Ammon's horn (tissue), 1 donor: ENCODE results near the gene MAN2A1.

Experiments
- DNase-seq: peaks from one replicate; pipeline ENCODE4 v3.0.0-alpha.2; 2016; ENCODE audit warnings: low spot score

The MAN2A1 gene

DNA sequence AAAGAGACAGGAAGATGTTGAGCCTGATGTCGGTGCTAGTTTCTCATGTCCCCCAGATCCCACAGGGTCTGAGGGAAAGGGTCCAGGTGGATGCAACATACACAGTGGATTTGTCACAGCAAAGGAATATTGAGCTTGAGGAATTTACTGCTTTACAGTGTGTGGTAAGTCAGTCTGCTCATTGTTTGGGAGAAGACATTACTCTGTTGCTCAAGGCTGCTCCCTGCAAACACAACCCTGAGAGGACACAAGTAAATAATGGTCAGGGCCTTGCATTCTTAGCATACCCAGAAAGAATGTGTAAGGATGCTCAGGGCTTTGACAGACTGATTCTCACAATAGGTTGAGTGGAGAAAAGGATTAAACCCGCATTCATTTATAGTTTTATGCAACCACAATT is 7.3 kb upstream of the MAN2A1 start:
- DNase-seq, result no peak

DNA sequence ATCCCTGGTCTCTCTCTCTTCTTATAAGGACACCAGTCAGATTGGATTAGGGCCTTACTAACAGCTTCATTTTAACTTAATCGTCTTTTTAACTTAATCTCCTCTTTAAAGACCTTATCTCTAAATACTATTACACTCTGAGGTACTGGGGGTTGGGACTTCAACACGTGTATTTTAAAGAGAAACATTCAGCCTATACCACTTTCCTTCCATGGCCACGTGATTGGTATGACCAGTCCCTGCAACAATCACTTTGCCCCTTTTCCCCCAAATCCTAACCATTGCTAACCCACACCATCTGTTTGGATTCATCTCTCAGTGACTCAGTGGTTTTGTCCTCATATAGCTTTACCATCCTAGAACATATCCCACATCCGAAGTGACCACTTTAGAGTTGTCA is 3.8 kb upstream of the MAN2A1 start:
- DNase-seq, result no peak

DNA sequence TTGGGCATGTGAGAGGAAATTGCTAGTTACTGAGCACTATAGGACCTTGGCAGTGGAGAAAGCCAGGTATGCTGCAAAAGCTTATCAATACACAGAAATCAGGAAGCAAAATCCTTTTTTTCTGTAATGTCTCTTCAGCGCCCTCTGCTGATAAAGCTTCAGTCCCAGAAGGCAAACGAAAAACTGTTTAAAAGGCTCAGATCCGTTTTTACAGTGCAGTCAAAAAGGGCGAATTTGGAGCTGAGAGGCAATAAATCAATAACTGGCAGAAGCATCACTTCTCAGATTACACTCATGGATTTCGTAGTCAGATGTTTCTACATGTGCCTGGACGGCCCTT is 1.1 kb upstream of the MAN2A1 start:
- peak; percentile 53 for DNase-seq

DNA sequence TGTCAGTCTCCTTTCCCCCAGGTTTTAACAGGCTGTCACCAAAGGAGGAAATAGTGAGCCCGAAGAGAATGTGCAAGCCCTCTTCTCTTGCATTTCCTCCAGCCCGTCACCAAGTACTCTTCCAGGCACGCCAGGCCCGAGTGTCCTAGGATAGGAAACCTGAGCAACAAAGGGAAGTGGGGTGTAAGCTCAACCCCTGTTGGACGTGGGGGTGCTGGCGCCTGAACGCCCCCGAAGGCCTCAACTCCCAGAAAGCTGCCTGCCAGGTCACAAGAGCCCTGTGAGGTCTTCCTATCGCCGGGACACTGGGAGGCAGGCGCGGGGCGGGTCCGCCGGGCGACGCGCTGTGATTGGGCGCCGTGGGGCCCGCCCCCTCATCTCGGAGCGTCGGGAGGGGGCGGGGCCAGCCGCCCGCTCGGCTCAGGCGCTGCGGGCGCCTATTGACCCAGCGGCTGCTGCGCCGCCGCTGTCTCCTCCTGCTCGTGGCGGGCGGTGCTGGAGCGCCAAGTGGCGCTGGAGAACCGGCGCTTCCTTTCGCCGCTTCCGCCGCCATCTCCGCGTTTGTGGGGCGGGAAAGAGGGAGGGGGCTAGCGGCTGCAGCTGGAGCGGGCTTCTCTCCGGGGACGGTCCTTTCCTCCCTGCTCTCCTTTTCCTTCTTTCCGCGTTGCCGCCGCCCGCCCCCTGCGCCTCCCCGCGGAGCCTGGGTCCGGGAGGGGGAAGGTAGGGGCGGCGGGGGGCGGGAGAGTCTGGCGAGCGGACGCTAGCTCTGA is 572 bp upstream of the MAN2A1 start:
- peak; percentile 95 for DNase-seq

DNA sequence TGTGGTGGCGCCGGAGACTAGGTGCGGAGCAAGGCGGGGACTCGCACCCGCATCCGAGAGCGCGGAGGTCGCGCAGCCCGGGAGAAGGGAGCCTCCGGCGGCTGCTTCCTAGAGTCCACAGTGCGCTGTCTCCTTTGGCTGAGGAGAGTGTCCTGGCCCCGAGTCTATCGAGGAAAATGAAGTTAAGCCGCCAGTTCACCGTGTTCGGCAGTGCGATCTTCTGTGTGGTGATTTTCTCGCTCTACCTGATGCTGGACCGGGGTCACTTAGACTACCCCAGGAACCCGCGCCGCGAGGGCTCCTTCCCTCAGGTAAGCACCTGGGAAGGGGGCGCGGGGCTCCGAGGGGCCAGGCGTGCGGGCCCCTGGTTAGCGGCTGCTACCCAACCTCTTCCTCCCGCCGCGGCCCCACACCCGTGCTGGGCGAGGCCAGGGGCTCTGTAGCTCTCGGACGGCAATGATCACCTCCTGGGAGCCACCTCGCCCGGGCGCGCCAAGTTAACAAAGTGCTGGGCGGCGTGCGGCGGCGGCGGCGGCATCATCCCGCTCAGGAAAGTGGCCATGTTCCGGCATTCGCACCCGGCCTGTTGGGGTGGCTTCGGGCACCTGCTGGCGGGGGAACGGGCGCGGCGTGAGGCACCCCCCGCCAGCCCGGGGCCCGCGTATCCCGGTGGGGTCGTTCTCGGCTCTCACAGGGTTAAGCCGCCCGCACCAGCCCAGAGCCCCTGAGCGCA is 681 bp downstream of the MAN2A1 start:
- no peak for DNase-seq

DNA sequence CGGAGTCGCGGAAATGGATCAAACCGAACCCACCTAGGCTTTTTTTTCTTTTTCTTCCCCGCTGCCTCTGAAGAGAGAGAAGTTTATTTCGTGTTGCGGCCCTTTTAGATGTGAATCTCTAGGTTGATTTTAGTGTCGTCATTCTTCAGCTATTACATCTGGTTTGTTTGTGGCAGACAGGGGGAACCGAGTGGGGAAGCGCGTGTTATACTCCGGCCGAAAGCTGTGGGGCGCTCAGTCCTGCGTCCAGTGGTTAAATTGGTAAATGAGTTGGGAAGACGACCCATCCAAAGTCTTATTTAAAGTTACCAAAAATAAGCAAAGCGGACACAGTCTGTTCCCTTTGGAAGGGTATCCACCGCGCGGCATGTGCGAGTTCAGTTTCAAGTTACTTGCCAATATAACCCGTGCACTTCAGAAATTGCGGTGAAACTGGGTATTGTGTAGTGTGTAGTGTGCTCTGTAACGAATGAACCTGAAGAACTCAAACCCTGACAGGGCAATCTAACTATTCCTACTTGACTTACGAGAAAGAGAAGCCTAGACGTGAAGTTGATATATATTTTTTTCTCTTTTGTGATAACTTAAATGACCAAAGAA is 1.3 kb downstream of the MAN2A1 start:
- peak; percentile 94 for DNase-seq

DNA sequence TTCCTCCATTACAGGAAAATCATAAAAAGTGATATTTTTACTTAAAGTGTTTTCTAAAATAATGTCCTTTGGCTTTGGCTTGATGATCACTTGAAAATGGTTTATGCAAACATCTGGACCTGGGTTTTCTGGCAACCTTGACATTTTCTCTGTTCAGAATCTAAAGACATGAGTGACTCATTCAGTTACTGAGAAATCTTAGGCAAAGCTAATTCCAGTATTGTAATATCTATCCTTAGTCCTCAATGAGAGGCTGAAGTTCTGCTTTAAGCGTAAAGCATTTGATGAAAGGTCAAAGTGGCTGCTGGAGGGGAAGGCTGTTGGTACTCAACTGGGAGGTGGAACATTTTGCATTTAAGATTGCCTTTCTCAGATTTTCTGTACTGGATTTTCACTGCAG is 2.3 kb downstream of the MAN2A1 start:
- DNase-seq, result no peak

DNA sequence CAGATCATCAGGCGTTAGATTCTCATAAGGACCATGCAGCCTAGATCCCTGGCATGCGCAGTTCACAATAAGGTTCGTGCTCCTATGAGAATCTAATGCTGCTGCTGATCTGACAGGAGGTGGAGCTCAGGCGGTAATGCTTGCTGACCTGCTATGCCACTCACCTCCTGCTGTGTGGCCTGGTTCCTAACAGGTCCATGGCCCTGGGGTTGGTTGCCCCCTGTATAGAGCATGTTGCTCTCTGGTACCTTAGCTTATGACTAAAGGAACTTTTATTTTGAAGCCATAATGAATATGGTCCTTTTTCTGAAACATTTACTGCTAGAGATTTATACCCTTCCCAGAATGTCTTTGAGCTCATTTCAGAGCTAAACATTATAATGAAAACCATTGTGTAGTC is 3.1 kb downstream of the MAN2A1 start:
- DNase-seq, result no peak

DNA sequence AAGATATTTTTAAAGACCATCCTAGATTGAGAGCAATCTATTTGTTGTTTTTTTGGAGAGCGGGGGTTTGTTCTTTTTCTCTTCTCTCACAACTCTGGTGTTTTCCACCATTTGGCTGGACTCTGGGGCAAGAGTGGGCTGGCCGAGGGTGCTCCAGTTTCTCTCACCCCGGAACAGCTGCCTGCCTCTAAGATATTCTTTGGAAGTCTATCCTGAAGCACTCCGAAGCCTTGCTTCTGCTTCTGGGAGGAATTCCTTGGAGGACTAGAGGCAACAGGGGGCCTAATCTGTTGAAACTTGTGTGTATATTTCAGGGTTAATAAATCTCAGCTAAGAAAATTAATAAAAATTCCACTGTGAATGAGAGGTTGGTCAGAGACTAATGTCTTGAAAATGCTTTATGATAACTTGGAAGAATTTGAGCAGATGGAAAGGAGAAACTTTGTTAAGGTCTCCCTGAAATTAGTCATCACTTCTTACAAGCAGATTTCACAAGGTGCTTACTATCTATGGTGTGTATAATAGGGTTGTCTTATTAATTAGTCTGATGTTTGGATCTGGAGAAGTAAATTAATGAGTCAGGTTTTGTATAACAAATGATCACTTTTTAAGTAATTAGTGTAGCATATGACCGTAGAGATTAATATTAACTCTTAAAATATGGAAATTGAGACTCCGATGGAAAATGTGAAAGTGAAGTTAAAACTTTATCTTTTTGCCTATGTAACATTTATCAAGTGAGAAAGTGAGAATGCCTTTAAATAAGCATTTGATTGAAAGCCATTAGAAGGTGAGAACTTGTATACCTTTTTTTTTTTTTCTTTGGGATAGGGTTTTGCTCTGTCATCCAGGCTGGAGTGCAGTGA is 4.0 kb downstream of the MAN2A1 start:
- DNase-seq, result no peak

DNA sequence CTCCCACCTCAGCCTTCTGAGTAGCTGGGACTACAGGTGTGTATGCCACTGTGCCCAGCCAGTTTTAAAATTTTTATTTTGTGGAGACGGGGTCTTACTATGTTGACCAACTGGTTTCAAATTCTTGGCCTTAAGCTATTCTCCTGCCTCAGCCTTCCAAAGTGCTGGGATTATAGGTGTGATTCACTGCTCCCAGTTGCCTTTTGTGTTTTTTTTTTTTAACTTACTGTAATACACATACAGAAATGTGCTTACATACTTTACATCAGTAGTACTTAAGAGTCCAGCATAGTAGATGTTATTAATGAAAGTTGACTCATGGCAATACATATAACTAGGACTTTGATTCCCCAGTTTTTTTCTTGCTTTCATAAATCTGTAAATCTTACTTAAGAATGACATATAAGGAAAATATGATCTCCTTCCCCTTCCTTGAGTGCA is 4.7 kb downstream of the MAN2A1 start:
- DNase-seq, result no peak

DNA sequence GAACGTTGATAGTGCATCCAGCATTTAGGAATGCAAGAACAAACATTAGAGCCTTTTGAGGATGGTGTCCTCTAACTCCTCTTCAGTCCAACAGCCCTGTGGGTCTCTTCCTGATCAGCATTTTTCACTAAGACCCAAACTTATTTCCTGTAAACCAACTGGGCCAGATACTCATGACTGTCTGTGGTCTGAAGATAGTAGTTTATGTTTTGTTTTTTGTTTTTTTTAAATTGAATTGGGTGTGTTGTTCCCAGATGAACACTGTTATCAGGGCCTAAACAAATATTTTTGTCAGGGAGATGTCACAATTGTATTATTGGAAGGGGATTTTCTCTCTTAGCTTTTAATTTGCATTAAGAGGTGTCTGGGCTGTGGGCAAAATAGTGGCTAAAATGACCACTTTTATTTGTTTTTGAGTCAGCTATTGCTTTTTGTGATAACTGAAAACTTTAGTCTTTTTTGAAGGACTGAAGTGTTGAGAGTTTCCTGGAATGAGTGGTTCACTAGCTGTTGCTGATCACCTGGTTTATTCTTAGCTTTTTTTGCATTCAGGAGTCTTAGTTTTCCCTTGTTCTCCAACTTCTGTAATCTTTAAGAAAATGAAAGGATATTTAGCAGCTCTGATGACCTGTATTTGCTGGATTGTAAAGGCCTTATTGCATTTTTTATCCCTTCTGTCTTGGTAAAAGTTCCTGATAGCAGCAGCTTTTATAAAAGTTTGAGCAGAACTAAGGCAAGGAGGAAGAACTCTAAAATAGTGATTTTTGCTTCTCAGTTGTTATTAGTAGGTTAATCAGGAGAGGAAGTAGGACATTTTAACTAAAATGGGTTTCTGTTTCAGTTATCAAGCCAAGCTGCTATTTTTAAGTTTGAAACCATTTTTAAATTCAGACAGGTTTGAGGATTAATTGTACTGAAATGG is 5.5 kb downstream of the MAN2A1 start:
- no peak for DNase-seq

DNA sequence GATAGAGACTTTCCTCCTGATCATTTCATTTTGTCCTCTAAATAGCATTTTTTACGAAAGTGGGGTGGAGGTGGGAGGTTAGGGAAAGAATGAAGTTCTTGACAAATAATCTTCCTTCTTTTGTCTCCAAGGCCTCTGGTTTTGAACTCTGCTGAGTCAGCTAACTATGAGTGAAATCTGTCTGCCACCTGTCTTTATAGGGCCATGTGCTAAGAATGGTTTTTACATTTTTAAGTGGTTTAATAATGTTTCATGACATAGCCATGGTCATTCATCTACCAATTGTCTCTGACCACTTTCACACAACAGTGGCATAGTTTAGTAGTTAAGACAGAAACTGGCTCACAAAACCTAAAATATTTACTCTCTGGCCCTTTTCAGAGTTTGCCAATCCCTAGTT is 7.6 kb downstream of the MAN2A1 start:
- DNase-seq, result no peak

DNA sequence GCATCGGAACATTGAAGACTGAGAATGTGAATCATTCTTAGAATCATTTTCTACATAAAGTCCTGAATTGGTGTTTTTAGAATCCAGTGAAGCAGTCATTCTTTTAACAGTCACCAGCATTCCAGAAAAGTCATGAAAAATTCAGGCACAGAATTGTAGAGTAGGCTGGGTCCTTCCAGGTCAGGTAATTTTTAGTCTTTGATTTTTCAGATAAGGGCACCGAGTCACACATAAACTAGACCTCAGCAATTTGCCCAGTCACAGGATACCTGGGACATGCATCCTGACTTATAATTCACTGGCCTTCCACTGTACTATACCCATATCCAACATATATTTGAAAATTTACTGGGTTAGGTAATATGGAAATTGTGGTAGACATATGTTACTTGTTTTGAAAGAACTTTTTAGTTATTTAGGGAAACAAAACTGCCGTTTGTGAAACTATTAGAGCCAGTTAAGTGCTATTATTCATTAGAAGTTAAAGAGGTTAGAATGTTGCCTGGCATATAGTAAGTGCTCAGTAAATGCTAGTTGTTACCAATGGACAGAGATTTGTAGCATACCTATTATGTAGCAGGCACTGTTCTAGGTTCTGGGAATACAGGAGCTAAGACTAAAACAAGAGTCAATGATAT is 10.9 kb downstream of the MAN2A1 start:
- no peak for DNase-seq

DNA sequence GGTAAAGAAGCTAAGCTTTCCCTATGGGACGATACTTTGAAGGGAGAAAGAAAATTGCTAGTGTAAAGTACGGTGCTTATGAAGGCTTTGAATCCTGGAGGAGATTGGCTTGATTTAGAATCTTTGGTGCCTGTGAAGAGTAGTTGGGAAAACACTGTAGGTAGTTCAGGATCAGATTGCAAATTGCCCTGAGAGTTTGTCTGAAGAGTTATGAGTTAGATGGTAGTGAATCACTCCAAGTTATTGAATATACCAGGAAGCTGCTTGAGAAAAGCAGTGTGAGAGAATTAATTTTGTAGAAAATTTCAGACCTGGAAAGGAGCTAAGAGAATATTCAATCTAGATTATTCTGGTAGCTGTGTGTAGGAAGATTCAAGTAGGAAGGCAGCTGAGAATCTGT is 11.5 kb downstream of the MAN2A1 start:
- no peak for DNase-seq

DNA sequence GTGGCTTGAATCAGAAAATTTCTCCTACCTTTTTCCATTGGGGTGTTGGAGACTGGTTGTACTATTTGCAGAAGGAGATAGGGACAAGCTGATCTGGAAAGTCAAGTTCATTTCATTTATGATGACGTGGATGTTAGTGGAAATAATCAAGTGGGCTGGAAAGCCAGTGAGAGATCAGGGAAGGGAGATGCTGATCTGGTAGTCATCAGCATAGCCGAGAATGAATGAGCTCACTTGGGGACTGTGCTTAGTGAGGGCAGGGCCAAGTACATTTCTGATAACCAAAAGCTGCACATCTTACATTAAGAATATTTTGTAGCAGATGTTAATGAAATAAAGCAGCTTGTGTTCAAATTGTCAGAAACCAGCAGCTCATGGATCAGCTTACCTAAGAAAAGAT is 12.1 kb downstream of the MAN2A1 start:
- DNase-seq, result no peak

DNA sequence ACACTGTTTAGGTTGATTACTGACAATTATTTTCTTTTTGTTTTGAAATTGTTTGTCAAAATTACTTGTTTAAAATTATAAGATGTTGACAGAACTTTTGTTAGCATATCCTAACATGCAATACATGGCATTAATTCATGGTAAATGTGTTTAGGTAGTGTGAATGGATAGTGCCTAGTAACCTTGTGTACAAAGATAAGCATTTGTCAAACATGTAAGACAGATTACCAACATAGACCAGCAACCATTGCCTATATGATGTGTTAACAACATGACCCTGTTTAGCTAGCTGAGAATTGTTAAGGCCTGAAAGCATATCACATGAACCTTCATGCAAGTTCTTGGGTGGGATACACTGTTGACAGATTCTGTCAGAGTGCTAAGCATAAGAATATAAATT is 13.4 kb downstream of the MAN2A1 start:
- DNase-seq, result no peak

DNA sequence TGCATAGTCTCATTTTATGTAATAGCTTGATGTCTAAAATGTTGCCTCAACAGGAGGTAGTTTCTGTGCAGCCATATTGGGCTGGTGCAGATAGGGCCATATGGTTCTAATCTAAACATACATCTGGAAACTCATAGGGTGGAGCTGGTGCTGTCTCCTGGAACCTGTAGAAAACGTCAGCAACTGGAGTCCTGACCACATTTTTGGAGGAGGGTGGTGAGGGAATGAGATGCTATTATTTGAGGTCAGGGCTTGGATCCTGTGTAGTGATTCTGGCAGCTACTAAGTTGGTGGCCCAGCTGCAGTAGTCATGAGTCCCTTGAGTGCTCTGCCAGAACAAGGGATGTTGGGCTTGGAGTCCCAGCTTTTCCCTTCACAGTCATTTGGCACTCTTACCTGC is 14.1 kb downstream of the MAN2A1 start:
- no peak for DNase-seq

DNA sequence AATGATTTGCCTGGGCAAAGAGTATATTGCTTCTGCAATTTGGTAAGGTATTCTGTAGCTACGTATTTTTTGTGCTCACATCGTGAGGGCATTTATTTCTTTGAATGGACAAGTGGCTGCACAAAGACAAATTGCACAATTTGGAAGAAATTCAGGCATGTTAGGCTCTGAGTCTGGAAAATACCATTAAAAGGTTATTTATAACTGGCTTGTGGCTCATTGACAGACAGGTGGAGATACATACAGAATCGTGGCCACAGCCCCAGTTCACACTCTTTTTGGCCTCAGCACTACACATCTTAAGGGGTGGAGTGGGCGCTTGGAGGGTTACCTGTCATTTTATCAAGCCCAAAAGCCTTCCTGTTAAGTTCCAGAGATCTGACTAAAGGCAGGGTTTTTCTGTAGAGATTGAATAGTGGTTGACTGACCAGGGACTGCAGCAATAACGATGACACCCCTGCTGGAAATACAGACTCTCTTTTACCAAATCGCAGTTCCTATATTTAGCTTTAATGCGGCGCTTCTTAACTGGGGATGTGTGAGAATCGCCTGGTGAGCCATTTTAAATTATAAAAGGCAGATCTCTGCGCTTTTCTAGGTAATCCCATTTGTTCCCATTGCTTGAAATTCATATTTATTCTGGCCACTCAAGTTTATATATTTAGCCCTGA is 14.7 kb downstream of the MAN2A1 start:
- DNase-seq, result no peak

DNA sequence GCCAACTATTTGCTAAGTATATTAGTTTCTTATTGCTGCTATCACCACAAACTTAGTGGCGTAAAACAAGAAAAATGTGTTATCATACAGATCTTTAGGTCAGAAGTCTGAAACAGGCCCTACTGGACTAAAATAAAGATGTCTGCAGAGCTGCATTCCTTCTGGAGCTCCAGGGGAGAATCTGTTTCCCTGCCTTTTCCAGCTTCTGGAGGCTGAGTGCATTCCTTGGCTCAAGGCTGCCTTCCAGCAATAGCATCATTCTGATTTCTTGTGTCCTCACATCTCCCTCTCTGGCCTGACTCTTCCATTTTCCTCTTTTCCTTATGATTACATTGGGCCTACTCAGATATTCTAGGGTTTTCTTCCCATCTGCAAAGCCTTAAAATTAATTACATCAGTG is 15.9 kb downstream of the MAN2A1 start:
- DNase-seq, result no peak

DNA sequence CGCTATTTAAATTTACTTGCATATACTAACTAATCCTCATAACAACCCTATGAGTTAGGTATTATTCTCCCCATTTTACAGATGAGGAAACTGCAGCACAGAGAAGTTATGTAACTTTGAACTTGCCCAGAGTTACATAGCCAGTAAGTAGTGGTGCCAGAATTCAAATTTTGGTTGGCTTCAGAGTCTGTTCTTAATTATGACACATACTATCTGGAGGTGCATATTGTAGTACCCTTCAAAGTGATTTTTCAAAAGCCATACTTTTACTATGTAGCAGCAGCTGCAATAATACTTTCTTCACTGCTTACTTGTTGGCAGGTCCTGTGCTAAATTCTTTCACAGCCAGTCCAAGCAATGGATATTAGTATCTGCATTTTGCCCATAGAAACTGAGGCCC is 16.4 kb downstream of the MAN2A1 start:
- no peak for DNase-seq
